GM18502 (cell line): ENCODE measurements around the gene CDKL1.
"Not testable (repeated sequence)": the region's sequence is repeated elsewhere in the genome, so short reads cannot be mapped to it uniquely, and the experiment has no call there.

Experiments
- ATAC-seq: cut with Tn5 transposase; IDR thresholded peaks from one replicate; pipeline ENCODE4 v1.9.1; 2021; ENCODE audit warnings: mild to moderate bottlenecking; ENCODE audit not compliant: unreplicated experiment, poor library complexity

The CDKL1 gene

GRCh38 chr14:50360851-50361250 is 35.8 kb downstream of the CDKL1 start:
- ATAC-seq = no peak

- no peak for ATAC-seq
Measured at GRCh38 chr14:50360093-50360492, 36.6 kb downstream of the CDKL1 start.

- no peak for ATAC-seq
Measured at GRCh38 chr14:50359631-50360030, 37.0 kb downstream of the CDKL1 start.

- ATAC-seq = no peak
Measured at GRCh38 chr14:50357753-50358395, 38.8 kb downstream of the CDKL1 start.

DNA sequence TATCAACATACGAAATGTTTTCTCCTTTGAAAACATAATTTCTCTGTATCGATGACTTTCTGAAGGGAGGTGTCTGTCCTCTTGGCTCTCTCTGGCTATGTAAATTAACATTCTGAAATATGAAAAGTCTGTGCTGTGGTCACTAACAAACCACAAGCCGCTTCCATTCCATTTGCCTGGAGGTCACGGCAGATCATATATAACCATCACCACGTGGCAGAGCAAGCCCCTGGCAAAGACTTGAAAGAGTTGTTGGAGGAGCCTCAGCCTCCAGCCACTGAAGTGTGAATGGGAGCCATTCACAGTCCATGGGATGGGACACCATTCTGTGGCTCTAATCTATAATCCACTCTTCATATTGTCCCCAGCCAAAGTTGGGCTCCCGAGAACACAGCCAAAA is 39.6 kb downstream of the CDKL1 start:
- ATAC-seq = no peak

GRCh38 chr14:50356283-50356682 is 40.4 kb downstream of the CDKL1 start:
- ATAC-seq = not testable (repeated sequence)

DNA sequence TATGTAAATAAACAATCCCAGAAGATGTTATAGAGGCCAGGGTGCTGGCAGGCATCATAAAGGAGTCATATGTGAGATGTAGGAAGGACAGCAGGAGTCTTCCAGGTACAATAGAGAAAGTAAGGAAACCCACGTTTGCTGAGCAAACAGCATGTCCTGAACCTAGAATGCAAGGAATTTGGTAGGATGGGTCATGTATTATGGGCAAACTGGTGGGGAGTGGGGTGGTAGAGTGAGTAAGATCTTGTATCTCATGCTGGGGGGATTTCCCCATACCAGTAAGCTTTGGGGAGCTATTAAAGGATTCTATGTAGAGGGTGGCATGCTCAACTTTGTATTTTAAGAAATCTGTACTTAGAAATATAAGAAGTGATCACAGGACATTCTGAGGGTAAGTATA is 41.0 kb downstream of the CDKL1 start:
- no peak for ATAC-seq

- ATAC-seq = no peak
Measured at GRCh38 chr14:50354527-50354926, 42.2 kb downstream of the CDKL1 start.

GRCh38 chr14:50353126-50353525 is 43.6 kb downstream of the CDKL1 start:
- ATAC-seq = no peak

GRCh38 chr14:50352584-50352983 is 44.1 kb downstream of the CDKL1 start:
- ATAC-seq = no peak

GRCh38 chr14:50350975-50351374 is 45.7 kb downstream of the CDKL1 start:
- no peak for ATAC-seq

GRCh38 chr14:50348933-50349332 is 47.7 kb downstream of the CDKL1 start:
- ATAC-seq = no peak

- no peak for ATAC-seq
Measured at GRCh38 chr14:50347521-50347920, 49.2 kb downstream of the CDKL1 start.

- ATAC-seq = no peak
Measured at GRCh38 chr14:50345846-50346422, 50.7 kb downstream of the CDKL1 start.

DNA sequence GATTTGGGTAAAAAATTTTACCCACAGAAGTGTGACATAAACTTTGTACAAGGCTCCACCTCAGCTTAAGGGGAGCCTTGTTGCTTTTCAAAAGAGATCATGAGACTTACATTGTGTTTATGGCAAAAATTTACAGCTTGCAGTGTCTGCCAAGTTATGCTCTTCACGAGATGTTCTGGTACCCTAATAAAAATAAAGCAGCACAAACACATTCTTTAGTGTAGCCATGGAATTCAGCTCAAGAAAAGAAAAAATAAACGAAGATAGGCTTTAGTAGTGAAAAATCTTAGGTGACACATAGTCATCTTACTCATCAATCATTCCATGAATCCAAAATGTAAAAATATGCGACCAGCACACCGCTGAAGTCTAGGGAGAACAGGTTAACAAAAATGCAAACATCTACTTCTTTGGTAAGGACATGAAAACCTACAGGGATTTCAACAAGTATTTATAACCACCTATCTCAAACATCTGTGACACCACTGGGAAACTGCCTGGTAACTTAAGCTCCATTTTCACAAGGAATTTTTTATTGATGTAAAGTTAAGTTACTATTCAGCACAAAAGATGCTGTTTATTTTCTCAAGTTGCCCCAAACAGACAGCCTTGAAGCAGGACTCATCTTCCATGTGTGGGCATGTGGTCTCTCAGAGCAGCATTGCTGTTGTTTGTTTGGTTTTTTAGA is 51.7 kb downstream of the CDKL1 start:
- no peak for ATAC-seq

- peak; percentile 85 for ATAC-seq
Measured at GRCh38 chr14:50344116-50344775, 52.4 kb downstream of the CDKL1 start.

GRCh38 chr14:50343434-50343833 is 53.2 kb downstream of the CDKL1 start:
- ATAC-seq = no peak

- ATAC-seq = peak; percentile 73
Measured at GRCh38 chr14:50342221-50343078, 54.2 kb downstream of the CDKL1 start.

GRCh38 chr14:50340963-50341362 is 55.7 kb downstream of the CDKL1 start:
- no peak for ATAC-seq

DNA sequence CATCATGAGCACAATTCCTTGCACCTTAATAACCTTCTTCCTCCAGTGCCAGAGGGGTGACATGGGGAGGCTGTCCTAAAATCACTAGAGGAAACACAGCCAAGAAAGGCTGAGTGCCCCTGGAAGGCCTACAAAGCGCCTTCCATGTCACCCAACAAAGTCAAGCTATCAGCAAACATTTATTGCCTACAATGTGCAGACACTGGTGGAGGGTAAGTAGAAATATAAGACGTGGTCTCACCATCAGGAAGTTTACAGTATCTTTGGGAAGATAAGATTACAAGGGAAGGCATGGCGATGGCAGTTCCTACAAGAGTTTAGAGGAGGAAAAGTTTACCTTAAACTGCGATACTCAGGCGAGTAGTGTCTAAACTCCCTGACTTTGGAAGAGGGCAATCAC is 56.6 kb downstream of the CDKL1 start:
- ATAC-seq = no peak
